GM23248 (cell line): ENCODE measurements around the gene TDRD12. TPM values are rescaled to one million over a fixed set of nuclear protein-coding genes. Genes with fewer than 3 reads are reported as not detected.

ENCODE experiments used
- DNase-seq: peaks from one replicate; pipeline ENCODE4 v3.0.0-alpha.2; 2015
- H2AFZ ChIP-seq: fragments of 200-600 bp; sonication (generic); 2 replicates; pipeline ENCODE4 v1.6.1; 2016; ENCODE audit warnings: antibody characterized with exemption
- H3F3A ChIP-seq: fragments of 200-600 bp; sonication (generic); 2 replicates; pipeline ENCODE4 v1.6.1; 2016; ENCODE audit warnings: mild to moderate bottlenecking, antibody characterized with exemption, mixed run types; ENCODE audit not compliant: insufficient read depth
- H3K27ac ChIP-seq: fragments of 200-600 bp; sonication (generic); 2 replicates; pipeline ENCODE4 v1.5.1; 2016; ENCODE audit warnings: mild to moderate bottlenecking
- H3K27me3 ChIP-seq: fragments of 200-600 bp; sonication (generic); replicated peaks from 2 replicates; pipeline ENCODE4 v1.6.1; 2016; ENCODE audit warnings: mild to moderate bottlenecking; ENCODE audit not compliant: insufficient read depth
- H3K36me3 ChIP-seq: fragments of 200-600 bp; sonication (generic); 2 replicates; pipeline ENCODE4 v1.6.1; 2016; ENCODE audit warnings: low read depth, mild to moderate bottlenecking
- H3K4me1 ChIP-seq: fragments of 200-600 bp; sonication (generic); 2 replicates; pipeline ENCODE4 v1.6.1; 2016; ENCODE audit warnings: mild to moderate bottlenecking; ENCODE audit not compliant: insufficient read depth
- H3K4me2 ChIP-seq: fragments of 200-600 bp; sonication (generic); one replicate; pipeline ENCODE4 v1.6.1; 2016; ENCODE audit warnings: mild to moderate bottlenecking; ENCODE audit not compliant: unreplicated experiment
- H3K4me3 ChIP-seq: fragments of 200-600 bp; sonication (generic); 2 replicates; pipeline ENCODE4 v1.5.1; 2016; ENCODE audit warnings: mild to moderate bottlenecking
- H3K79me2 ChIP-seq: fragments of 200-600 bp; sonication (generic); 2 replicates; pipeline ENCODE4 v1.6.1; 2016; ENCODE audit warnings: mild to moderate bottlenecking; ENCODE audit not compliant: insufficient read depth
- H3K9ac ChIP-seq: fragments of 200-600 bp; sonication (generic); 2 replicates; pipeline ENCODE4 v1.6.1; 2016; ENCODE audit warnings: mild to moderate bottlenecking
- H3K9me2 ChIP-seq: fragments of 200-600 bp; sonication (generic); 2 replicates; pipeline ENCODE4 v1.6.1; 2016; ENCODE audit warnings: mixed run types, mild to moderate bottlenecking, moderate library complexity; ENCODE audit not compliant: insufficient read depth
- H3K9me3 ChIP-seq: fragments of 200-600 bp; sonication (generic); one replicate; pipeline ENCODE4 v1.6.1; 2017; ENCODE audit warnings: low read depth
- H4K20me1 ChIP-seq: fragments of 200-600 bp; sonication (generic); 2 replicates; pipeline ENCODE4 v1.6.0; 2016; ENCODE audit not compliant: insufficient read depth
- EZH2 ChIP-seq: fragments of 200-600 bp; sonication (generic); IDR thresholded peaks from 2 replicates; pipeline ENCODE4 v1.6.1; 2018; ENCODE audit warnings: antibody characterized with exemption, mild to moderate bottlenecking; ENCODE audit not compliant: insufficient read depth, poor library complexity, severe bottlenecking
- EZH2phosphoT487 ChIP-seq: fragments of 200-600 bp; sonication (generic); IDR thresholded peaks from 2 replicates; pipeline ENCODE4 v1.6.1; 2018; ENCODE audit warnings: antibody characterized with exemption, moderate library complexity, mild to moderate bottlenecking, low read depth; ENCODE audit not compliant: insufficient read depth
- WGBS, 2 experiments: methylation state at CpG; one replicate each; pipeline ENCODE4 v1.1.6; 2015 to 2017; ENCODE audit warnings: low lambda C conversion rate in 2 of 2, low coverage in 1 of 2; ENCODE audit errors: missing lambda C conversion rate in 2 of 2; 5-methylcytosine and 5-hydroxymethylcytosine counted together
- in situ Hi-C: fragments of 300-500 bp; cut with MboI; formaldehyde crosslinking; loops from 2 replicates; pipeline ENCODE4 v1.15.0; 2020
- polyA plus RNA-seq: library from polyadenylated mRNA; unstranded; fragments of >200 nt; fragmentation: Nextera tagmentation; extraction: Ambion mirVana; gene quantifications from 2 replicates; pipeline ENCODE4 v1.2.1, GENCODE V29; 2016
- total RNA-seq: library from RNA; depleted of rRNA; stranded (reverse); fragments of >200 nt; shearing (Covaris generic); gene quantifications from 2 replicates; pipeline ENCODE4 v1.2.3, GENCODE V29; 2014

The TDRD12 gene
- total and polyA plus RNA-seq, 2 experiments from 2014 or later = 0.09 to 0.22 TPM

DNA sequence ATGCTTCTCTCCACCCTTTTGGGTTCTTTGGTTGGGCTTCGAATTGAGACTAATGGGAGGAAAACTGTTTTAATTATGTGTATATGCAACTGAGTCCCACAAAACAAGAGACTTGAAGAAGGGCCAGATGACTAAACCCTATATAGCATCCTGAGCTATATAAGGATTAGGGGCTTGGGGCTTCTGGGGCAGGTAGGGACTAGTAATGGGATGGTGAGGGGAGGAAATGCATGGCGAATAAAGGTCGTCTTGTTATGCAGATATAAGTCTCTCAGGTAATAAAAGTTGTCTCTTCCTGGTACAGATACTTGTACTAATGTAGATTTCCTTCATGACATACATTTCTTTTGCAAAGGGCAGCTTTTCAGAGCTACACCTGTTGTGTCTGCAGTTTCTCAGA is 152.8 kb downstream of the TDRD12 start:
- Histone ChIP-seq H2AFZ (no peak overlapping the region), H3K9me2 (no peaks in the 10 kb centered on the region), H3K9me3 (no peaks in the 10 kb centered on the region), H3K27me3 (no peaks in the 10 kb centered on the region), H3K27ac (no peak overlapping the region), H3K9ac (no peak overlapping the region), H3K4me2 (no peak overlapping the region), H3K4me3 (no peak overlapping the region), H3F3A (no peaks in the 10 kb centered on the region), H3K4me1 (no peaks in the 10 kb centered on the region), H4K20me1 (no peaks in the 10 kb centered on the region), H3K36me3 (no peaks in the 10 kb centered on the region), H3K79me2 (no peaks in the 10 kb centered on the region)
- TF ChIP-seq EZH2phosphoT487 (no peak), EZH2 (no peak)
- in situ Hi-C loops = no loop called here
- 75 to 83% methylated on average over 3 of the region's 3 CpGs for WGBS, 2 experiments
- no peak for DNase-seq

DNA sequence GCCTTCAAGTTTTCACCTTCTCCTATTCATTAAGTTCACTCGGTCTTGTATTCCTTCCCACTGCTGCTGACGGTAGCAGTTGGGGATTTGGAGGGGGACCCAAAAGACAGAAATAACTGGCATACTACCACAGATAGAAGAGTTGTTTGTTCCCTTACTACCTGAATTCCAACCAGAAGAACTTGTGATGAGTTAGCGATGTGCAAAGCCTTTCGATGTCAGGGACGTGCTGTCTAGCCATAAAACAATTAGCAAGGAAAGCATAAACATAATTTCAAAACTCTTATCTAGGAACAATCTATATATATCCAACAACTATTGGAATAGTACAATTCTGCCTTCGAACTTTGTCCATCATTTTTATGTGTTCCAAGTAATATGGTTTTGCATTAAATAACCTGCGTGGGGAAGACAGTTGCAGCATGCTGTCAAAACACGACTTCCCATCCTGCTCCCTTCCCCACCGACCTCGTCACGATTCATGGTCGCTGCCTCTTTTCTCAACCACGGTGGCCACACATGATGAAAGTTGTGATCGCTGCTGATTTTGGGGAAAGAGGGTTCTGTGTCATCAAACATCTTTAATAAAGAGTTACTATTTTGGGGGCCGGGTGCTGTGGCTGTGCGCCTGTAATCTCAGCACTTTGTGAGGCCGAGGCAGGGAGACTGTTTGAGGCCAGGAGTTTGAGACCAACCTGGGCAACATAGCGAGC is 153.8 kb downstream of the TDRD12 start:
- WGBS, 2 experiments = 91 to 94% methylated on average over 18 of the region's 18 CpGs
- Histone ChIP-seq H3K36me3 (no peaks in the 10 kb centered on the region), H3K4me1 (no peaks in the 10 kb centered on the region), H3K27ac (no peak overlapping the region), H3K9me2 (no peaks in the 10 kb centered on the region), H3K27me3 (no peaks in the 10 kb centered on the region), H3K9ac (no peak overlapping the region), H4K20me1 (no peaks in the 10 kb centered on the region), H3F3A (no peaks in the 10 kb centered on the region), H3K4me3 (no peak overlapping the region), H3K79me2 (no peaks in the 10 kb centered on the region), H2AFZ (no peak overlapping the region), H3K9me3 (no peaks in the 10 kb centered on the region), H3K4me2 (no peak overlapping the region)
- DNase-seq = no peak
- in situ Hi-C loops = no loop called here
- no peak for TF ChIP-seq EZH2phosphoT487
- no peak for TF ChIP-seq EZH2

DNA sequence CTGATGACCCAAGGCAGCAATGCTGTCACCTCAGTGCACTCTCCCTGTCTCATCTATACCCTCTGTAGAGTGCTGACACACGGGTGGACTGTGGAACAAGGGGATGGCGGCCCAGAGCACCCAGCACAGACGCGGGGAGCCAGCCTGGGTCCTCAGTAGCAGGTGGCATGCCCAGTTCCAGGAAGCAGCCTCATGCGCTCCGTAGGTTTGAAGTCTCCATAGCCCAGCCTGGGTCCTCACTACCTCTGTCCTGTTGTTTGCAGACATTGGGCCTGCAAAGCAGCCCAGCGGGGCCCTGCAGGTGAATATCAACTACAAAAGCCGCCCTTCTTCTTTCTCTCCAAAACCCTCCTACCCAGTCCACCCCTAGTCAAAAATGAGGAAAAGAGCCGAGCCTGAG is 155.0 kb downstream of the TDRD12 start:
- Histone ChIP-seq H3K27me3 (no peaks in the 10 kb centered on the region), H3K9me3 (no peaks in the 10 kb centered on the region), H3K9me2 (no peaks in the 10 kb centered on the region), H3K4me2 (no peak overlapping the region), H4K20me1 (no peaks in the 10 kb centered on the region), H2AFZ (no peak overlapping the region), H3K4me3 (no peak overlapping the region), H3K9ac (no peak overlapping the region), H3F3A (no peaks in the 10 kb centered on the region), H3K27ac (no peak overlapping the region), H3K79me2 (no peaks in the 10 kb centered on the region), H3K4me1 (no peaks in the 10 kb centered on the region), H3K36me3 (no peaks in the 10 kb centered on the region)
- no peak for DNase-seq
- in situ Hi-C loops = no loop called here
- TF ChIP-seq EZH2phosphoT487 = no peak
- no peak for TF ChIP-seq EZH2
- WGBS, 2 experiments = 70 to 77% methylated on average over 9 of the region's 9 CpGs

DNA sequence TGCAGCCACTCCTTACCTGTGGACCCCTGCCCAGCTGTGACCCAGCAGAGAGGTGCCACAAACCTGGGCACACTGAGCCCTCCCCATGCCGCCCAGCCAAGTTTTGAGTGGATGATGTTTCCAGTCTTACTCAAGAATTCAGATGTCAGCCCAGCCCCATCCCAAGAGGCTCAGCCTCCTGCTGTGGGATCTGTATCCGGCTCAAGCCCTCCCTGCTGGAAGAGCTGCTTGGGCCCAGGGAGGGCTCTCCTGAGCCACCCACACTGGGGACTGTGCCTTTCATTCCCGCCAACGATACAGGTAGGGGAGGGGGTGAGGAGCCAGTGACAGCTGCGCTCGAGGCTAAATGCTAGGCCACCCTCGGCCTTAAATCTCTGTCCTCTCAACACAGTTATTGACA is 155.9 kb downstream of the TDRD12 start:
- no peak overlapping the region for H3K27ac ChIP-seq
- H3K9me2 ChIP-seq = no peaks in the 10 kb centered on the region
- H3K79me2 ChIP-seq = no peaks in the 10 kb centered on the region
- WGBS, 2 experiments = 70 to 72% methylated on average over 7 of the region's 7 CpGs
- no peak for DNase-seq
- no peak overlapping the region for H3K4me3 ChIP-seq
- H3K9me3 ChIP-seq = no peaks in the 10 kb centered on the region
- no peaks in the 10 kb centered on the region for H4K20me1 ChIP-seq
- no peak overlapping the region for H3K4me2 ChIP-seq
- no peak overlapping the region for H3K9ac ChIP-seq
- in situ Hi-C loops = no loop called here
- TF ChIP-seq EZH2phosphoT487 (no peak), EZH2 (no peak)
- no peaks in the 10 kb centered on the region for H3K27me3 ChIP-seq
- no peaks in the 10 kb centered on the region for H3K36me3 ChIP-seq
- H2AFZ ChIP-seq = no peak overlapping the region
- no peaks in the 10 kb centered on the region for H3K4me1 ChIP-seq
- H3F3A ChIP-seq = no peaks in the 10 kb centered on the region
